ENCODE measurements around the gene TKTL2.

DNA sequence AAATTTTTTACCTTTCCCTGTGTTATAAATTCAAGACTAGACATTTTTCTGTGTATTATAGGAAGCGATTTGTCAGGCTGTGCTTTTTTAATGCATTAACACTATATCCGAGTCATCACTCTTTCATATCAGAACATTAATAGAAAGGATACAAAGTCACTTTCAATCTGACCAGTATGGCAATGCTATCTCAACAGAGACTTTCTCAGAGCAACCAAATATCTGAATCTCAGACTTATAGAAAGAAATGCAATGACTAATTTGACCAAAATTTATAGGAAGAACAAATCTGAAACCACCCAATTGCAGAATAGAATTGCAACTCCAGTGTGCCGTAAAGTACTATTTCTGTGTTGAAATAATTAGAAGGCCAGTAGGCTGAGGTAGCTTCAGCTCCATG lies 473 bp upstream of the TKTL2 start:
- no peak for TF ChIP-seq POLR2A (IDR thresholded peaks at IDR 0.05)
- TF ChIP-seq, protein P1, sequence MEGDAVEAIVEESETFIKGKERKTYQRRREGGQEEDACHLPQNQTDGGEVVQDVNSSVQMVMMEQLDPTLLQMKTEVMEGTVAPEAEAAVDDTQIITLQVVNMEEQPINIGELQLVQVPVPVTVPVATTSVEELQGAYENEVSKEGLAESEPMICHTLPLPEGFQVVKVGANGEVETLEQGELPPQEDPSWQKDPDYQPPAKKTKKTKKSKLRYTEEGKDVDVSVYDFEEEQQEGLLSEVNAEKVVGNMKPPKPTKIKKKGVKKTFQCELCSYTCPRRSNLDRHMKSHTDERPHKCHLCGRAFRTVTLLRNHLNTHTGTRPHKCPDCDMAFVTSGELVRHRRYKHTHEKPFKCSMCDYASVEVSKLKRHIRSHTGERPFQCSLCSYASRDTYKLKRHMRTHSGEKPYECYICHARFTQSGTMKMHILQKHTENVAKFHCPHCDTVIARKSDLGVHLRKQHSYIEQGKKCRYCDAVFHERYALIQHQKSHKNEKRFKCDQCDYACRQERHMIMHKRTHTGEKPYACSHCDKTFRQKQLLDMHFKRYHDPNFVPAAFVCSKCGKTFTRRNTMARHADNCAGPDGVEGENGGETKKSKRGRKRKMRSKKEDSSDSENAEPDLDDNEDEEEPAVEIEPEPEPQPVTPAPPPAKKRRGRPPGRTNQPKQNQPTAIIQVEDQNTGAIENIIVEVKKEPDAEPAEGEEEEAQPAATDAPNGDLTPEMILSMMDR (IDR thresholded peaks at IDR 0.05) = no peak

Data from testis (tissue), 2 donors.